Lower lobe of right lung (tissue), 2 donors: ENCODE measurements around the gene NOTCH3. TPM values are rescaled to one million over a fixed set of nuclear protein-coding genes. Genes with fewer than 3 reads are reported as not detected.

ENCODE experiments used
- ATAC-seq, 2 donors: fragments of 200-7000 bp; cut with Tn5 transposase; one replicate each; pipeline ENCODE4 v1.9.1; 2020 to 2022; ENCODE audit warnings: mild to moderate bottlenecking in 2 of 2, moderate library complexity in 2 of 2
- DNase-seq: peaks from one replicate; pipeline ENCODE4 v3.0.0-alpha.2; 2020
- H3K27ac ChIP-seq: fragments of 200-600 bp; one replicate; pipeline ENCODE4 v1.8.0; 2022
- H3K27me3 ChIP-seq: fragments of 200-600 bp; one replicate; pipeline ENCODE4 v1.8.0; 2022; ENCODE audit warnings: low read depth
- H3K36me3 ChIP-seq: fragments of 200-600 bp; one replicate; pipeline ENCODE4 v1.8.0; 2022; ENCODE audit warnings: mild to moderate bottlenecking
- H3K4me1 ChIP-seq: fragments of 200-600 bp; one replicate; pipeline ENCODE4 v1.8.0; 2022
- H3K4me3 ChIP-seq: fragments of 200-600 bp; one replicate; pipeline ENCODE4 v1.8.0; 2022; ENCODE audit warnings: mild to moderate bottlenecking
- H3K9me3 ChIP-seq: fragments of 200-600 bp; one replicate; pipeline ENCODE4 v1.8.0; 2022
- intact Hi-C: fragments of 100-400 bp; cut with DNase I; formaldehyde crosslinking; loops from one replicate; pipeline ENCODE4 v1.11.0; 2022
- total RNA-seq: library from RNA; stranded (reverse); fragmentation: NEBNext Ultra II Directional; extraction: Animal tissue kit (Norgen Biotek cat#: 25700); gene quantifications from one replicate; pipeline ENCODE4 v1.2.1, GENCODE V29; 2021
- TF ChIP-seq, protein P1 (sequence below): fragments of 200-600 bp; IDR thresholded peaks from one replicate; pipeline ENCODE4 v1.8.0; 2022; ENCODE audit warnings: antibody characterized with exemption, mild to moderate bottlenecking
- donor health status: DM: no; HTN: yes; CAD: no; lungs with severe emphysema.

The NOTCH3 gene
- total RNA-seq, 1 donor from 2014 or later, result 52.7 TPM

DNA sequence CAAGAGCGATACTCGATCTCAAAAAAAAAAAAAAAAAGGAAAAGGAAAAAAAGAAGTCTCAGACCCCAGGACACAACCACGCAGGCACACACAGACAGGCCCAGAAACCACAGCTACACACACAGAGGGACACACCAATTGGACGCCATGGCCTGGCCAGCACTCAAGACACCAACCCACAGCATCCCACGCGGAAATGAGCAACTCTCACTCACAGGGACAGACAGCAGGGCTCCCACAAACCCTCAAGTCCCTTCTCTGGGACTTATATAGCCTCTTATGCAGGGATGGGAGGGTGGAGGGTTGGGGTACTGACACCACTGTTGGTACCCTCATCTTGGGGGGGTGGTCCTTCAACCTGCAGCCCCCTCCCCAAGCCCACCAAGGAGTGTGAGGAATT, 5.9 kb downstream of the NOTCH3 start:
- TF ChIP-seq, protein P1, sequence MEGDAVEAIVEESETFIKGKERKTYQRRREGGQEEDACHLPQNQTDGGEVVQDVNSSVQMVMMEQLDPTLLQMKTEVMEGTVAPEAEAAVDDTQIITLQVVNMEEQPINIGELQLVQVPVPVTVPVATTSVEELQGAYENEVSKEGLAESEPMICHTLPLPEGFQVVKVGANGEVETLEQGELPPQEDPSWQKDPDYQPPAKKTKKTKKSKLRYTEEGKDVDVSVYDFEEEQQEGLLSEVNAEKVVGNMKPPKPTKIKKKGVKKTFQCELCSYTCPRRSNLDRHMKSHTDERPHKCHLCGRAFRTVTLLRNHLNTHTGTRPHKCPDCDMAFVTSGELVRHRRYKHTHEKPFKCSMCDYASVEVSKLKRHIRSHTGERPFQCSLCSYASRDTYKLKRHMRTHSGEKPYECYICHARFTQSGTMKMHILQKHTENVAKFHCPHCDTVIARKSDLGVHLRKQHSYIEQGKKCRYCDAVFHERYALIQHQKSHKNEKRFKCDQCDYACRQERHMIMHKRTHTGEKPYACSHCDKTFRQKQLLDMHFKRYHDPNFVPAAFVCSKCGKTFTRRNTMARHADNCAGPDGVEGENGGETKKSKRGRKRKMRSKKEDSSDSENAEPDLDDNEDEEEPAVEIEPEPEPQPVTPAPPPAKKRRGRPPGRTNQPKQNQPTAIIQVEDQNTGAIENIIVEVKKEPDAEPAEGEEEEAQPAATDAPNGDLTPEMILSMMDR, result no peak
- ATAC-seq (peak; percentile 3 to 11), DNase-seq (no peak)
- peaks cover 13% of the 10 kb centered on the region for H3K36me3 ChIP-seq
- H3K27ac ChIP-seq, result peak overlapping the region; percentile 53
- H3K4me3 ChIP-seq, result peak overlapping the region; percentile 40
- H3K27me3 ChIP-seq, result peaks cover 13% of the 10 kb centered on the region
- intact Hi-C loops, result no loop called here
- H3K4me1 ChIP-seq, result peaks cover 7% of the 10 kb centered on the region
- H3K9me3 ChIP-seq, result no peaks in the 10 kb centered on the region

DNA sequence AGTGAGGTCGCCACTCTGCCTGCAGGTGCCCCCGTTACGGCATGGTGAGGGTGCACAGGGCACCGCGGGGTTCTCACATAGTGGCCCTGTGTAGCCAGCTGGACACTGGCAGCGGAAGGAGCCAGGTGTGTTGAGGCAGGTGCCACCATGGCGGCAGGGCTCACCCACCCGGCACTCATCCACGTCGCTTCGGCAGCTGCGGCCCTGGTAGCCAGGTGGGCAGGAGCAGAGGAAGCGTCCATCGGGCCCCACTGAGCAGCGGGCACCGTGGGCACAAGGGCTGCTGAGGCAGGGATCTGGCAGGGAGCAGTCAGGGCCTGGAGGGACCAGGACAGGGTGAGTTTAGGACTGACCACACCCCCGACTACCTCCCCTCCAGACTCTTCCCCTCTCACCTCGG, 8.8 kb downstream of the NOTCH3 start:
- peaks cover 7% of the 10 kb centered on the region for H3K4me1 ChIP-seq
- no peaks in the 10 kb centered on the region for H3K9me3 ChIP-seq
- no peak overlapping the region for H3K4me3 ChIP-seq
- peaks cover 13% of the 10 kb centered on the region for H3K36me3 ChIP-seq
- intact Hi-C loops, result no loop called here
- TF ChIP-seq, protein P1, result no peak
- ATAC-seq (no peak), DNase-seq (no peak)
- H3K27ac ChIP-seq, result no peak overlapping the region
- H3K27me3 ChIP-seq, result peaks cover 12% of the 10 kb centered on the region

DNA sequence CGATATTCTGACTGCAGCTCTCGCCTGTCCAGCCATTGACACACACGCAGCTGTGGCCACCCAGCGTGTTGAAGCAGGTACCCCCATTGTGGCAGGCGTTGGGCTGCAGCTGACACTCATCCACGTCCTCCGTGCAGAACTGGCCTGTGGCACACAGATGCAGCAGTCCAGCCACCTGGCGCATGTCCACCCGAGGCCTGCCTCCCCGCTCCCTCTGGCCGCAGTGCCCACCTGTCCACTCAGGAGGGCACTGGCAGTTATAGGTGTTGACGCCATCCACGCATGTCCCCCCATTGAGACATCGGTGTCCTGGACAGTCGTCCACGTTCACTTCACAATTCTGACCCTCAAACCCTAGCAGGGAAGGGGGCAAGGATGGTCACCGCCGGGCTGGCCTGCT, 9.3 kb downstream of the NOTCH3 start:
- Histone ChIP-seq H3K27ac (no peak overlapping the region), H3K4me1 (peaks cover 7% of the 10 kb centered on the region), H3K4me3 (no peak overlapping the region), H3K9me3 (no peaks in the 10 kb centered on the region), H3K36me3 (peaks cover 13% of the 10 kb centered on the region), H3K27me3 (peaks cover 12% of the 10 kb centered on the region)
- DNase-seq (no peak), ATAC-seq (no peak)
- intact Hi-C loops, result no loop called here
- TF ChIP-seq, protein P1, result no peak

DNA sequence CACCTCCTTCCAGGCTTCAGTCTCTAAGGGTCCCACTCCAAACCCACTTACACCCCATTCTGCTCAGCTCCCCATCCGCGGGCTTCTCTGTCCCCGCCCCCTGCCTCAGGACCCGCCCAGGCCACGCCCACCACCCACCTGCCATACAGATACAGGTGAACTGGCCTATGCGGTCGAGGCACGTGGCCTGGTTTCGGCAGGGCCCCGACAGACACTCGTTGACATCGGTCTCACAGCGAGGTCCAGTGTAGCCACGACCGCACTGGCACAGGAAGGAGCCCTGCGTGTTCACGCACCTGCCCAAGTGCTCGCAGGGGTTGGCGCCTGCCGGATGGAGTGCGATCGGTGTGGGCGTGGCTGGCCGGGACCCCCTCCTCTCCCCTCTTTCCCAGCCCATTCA, 11.9 kb downstream of the NOTCH3 start:
- DNase-seq (no peak), ATAC-seq (no peak)
- Histone ChIP-seq H3K4me1 (no peaks in the 10 kb centered on the region), H3K27me3 (no peaks in the 10 kb centered on the region), H3K4me3 (no peak overlapping the region), H3K9me3 (no peaks in the 10 kb centered on the region), H3K27ac (no peak overlapping the region), H3K36me3 (peaks cover 13% of the 10 kb centered on the region)
- TF ChIP-seq, protein P1, result no peak
- intact Hi-C loops, result no loop called here

DNA sequence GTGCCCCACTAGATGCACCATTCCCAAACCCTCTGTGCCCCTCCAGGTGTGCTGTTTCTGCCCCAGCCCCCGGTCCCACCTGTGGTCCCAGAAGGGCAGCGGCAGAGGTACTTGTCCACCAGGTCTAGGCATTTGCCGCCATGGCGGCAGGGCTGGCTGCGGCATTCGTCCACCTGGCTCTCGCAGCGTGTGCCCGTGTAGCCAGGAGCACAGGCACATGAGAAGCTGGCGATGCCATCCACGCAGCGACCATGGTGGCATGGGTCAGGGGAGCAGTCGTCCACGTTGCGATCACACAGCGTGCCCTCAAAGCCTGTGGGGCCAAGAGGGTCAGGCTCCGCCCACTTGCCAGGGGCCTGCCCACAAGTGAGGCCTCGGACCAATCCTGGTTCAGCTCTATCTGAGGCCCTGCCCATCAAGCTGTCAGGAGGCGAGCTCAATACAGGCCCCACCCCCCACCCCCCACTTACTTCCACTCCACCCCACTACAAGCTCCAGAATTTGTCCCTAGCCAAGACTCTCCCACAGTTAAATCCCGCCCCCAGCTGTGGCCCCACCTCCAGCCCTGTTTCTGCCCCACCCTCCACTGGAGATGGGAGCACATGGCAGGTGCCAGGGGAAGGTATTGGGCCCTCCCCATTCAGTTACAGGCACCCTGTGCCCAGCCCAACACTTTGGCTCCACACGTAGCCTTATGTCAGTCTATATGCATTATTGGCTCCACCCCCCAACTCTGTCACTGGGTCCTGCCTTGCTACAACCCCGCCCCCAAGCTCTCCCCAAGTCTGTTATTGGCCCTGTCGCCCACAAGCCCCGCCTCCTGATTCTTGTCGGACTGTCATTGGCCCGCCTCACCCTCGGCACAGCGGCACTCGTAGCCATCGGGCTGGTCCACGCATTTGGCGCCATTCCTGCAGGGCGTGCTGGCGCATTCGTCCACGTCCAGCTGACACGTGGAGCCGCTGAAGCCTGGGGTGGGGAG, 13.5 kb downstream of the NOTCH3 start:
- ATAC-seq (no peak), DNase-seq (no peak)

More for the DNA sequence above, 13.5 kb downstream of the NOTCH3 start:
- Histone ChIP-seq H3K4me1 (no peaks in the 10 kb centered on the region), H3K4me3 (no peak overlapping the region), H3K27ac (no peak overlapping the region), H3K27me3 (no peaks in the 10 kb centered on the region), H3K36me3 (peaks cover 8% of the 10 kb centered on the region), H3K9me3 (no peaks in the 10 kb centered on the region)
- TF ChIP-seq, protein P1, result no peak
- intact Hi-C loops, result no loop called here
